Stomach (tissue), 9 donors: ENCODE data around the gene PLEKHJ1. TPM values are rescaled to one million over a fixed set of nuclear protein-coding genes. Genes with fewer than 3 reads are reported as not detected.

Experiments used
- DNase-seq, 2 donors: peaks; one replicate each; pipeline versions ENCODE4 v3.0.0 to v3.0.0-alpha.2; 2013 to 2019
- H3K27ac ChIP-seq, 5 donors: fragments of 200-600 bp in 4 of 5; sonication (generic) in 4 of 5; one replicate each; pipeline ENCODE4 v1.5.1; 2013 to 2019; ENCODE audit warnings: mild to moderate bottlenecking in 1 of 5, moderate library complexity in 1 of 5
- H3K27me3 ChIP-seq, 3 donors: fragments of 200-600 bp; sonication (generic); one replicate each; pipeline ENCODE4 v1.5.1; 2017 to 2019; ENCODE audit warnings: mixed run types in 1 of 3
- H3K36me3 ChIP-seq, 4 donors: fragments of 200-600 bp; sonication (generic); 1 replicate in 3 of 4; 2 replicates in 1 of 4; pipeline ENCODE4 v1.5.1; 2016 to 2019
- H3K4me1 ChIP-seq, 4 donors: fragments of 200-600 bp; sonication (generic); one replicate each; pipeline ENCODE4 v1.5.1; 2016 to 2019
- H3K4me3 ChIP-seq, 4 donors: fragments of 200-600 bp; sonication (generic) in 3 of 4; one replicate each; pipeline ENCODE4 v1.5.1; 2016 to 2019; ENCODE audit warnings: mild to moderate bottlenecking in 1 of 4
- H3K9me3 ChIP-seq, 4 donors: fragments of 200-600 bp; sonication (generic); one replicate each; pipeline ENCODE4 v1.5.1; 2016 to 2019
- CTCF ChIP-seq, 7 experiments: fragments of 450-650 bp in 4 of 7; fragments of 200-600 bp in 3 of 7; sonication (generic) in 3 of 7; IDR thresholded peaks; one replicate each; pipeline ENCODE4 v1.5.1; 2016 to 2019; ENCODE audit warnings: antibody characterized with exemption in 7 of 7, control low read depth in 2 of 7, mild to moderate bottlenecking in 1 of 7
- EP300 ChIP-seq: sonication (generic); formaldehyde crosslinking; IDR thresholded peaks from one replicate; pipeline ENCODE4 v1.6.1; 2017; ENCODE audit warnings: antibody characterized with exemption
- POLR2A ChIP-seq, 4 donors: fragments of 450-650 bp; IDR thresholded peaks; one replicate each; pipeline ENCODE4 v1.6.1; 2016; ENCODE audit warnings: antibody characterized with exemption in 4 of 4, control low read depth in 2 of 4, mild to moderate bottlenecking in 1 of 4, moderate library complexity in 1 of 4
- POLR2AphosphoS5 ChIP-seq, 3 donors: sonication (generic); formaldehyde crosslinking; IDR thresholded peaks; one replicate each; pipeline ENCODE4 v1.6.1; 2016; ENCODE audit warnings: antibody characterized with exemption in 3 of 3
- WGBS, 5 donors: extraction: QIAGEN DNeasy Blood & Tissue Kit in 3 of 5; methylation state at CpG; one replicate each; pipeline versions ENCODE4 v1.1.5 to v1.1.7; 2013 to 2018; 5-methylcytosine and 5-hydroxymethylcytosine counted together
- intact Hi-C: fragments of 100-400 bp; cut with DNase I; formaldehyde crosslinking; loops from one replicate; pipeline ENCODE4 v1.15.1; 2023; ENCODE audit warnings: low total_unique reads
- polyA plus RNA-seq, 3 donors: library from polyadenylated mRNA; stranded (reverse); fragments of 200-250 nt; gene quantifications; one replicate each; pipeline ENCODE4 v1.2.3, GENCODE V29; 2013
- total RNA-seq, 5 donors: library from RNA; depleted of rRNA; stranded (reverse); fragments of >200 nt; gene quantifications; one replicate each; pipeline versions ENCODE4 v1.1.0 to v1.2.3, GENCODE V29; 2014 to 2016
- donor health status: healthy with polysubstance abuse.
- donor health status: Bipolar disorder and iron deficiency.
- donor health status: healthy.

Gene PLEKHJ1
- total and polyA plus RNA-seq, 8 donors: 22.2 to 459 (median 111) TPM

- no peaks in the 10 kb centered on the region for H3K9me3 ChIP-seq
- intact Hi-C loops: loop anchor here (5.0 to 10.0 kb wide), 4 partner anchors 42 to 95 kb away; partner anchors contain the start of genes LSM7 and SPPL2B
- H3K4me3 ChIP-seq: no peak overlapping the region
- WGBS, 5 donors: 91 to 94% (median 92%) methylated on average over 42 to 43 of the region's 43 CpGs
- peaks cover 55 to 94% (median 91%) of the 10 kb centered on the region in 4 donors for H3K36me3 ChIP-seq
- TF ChIP-seq POLR2AphosphoS5 (IDR thresholded peaks at IDR 0.05): no peak
- TF ChIP-seq CTCF (IDR thresholded peaks at IDR 0.05): no peak
- TF ChIP-seq POLR2A (IDR thresholded peaks at IDR 0.05): no peak
- TF ChIP-seq EP300: no peak
- no peak for DNase-seq
- H3K27ac ChIP-seq: no peak overlapping the region
- no peaks in the 10 kb centered on the region for H3K27me3 ChIP-seq
- H3K4me1 ChIP-seq: peaks cover 13 to 56% (median 33%) of the 10 kb centered on the region in 4 donors
Observed at GRCh38 chr19:2230033-2230531, 6.0 kb downstream of the PLEKHJ1 start.

DNA sequence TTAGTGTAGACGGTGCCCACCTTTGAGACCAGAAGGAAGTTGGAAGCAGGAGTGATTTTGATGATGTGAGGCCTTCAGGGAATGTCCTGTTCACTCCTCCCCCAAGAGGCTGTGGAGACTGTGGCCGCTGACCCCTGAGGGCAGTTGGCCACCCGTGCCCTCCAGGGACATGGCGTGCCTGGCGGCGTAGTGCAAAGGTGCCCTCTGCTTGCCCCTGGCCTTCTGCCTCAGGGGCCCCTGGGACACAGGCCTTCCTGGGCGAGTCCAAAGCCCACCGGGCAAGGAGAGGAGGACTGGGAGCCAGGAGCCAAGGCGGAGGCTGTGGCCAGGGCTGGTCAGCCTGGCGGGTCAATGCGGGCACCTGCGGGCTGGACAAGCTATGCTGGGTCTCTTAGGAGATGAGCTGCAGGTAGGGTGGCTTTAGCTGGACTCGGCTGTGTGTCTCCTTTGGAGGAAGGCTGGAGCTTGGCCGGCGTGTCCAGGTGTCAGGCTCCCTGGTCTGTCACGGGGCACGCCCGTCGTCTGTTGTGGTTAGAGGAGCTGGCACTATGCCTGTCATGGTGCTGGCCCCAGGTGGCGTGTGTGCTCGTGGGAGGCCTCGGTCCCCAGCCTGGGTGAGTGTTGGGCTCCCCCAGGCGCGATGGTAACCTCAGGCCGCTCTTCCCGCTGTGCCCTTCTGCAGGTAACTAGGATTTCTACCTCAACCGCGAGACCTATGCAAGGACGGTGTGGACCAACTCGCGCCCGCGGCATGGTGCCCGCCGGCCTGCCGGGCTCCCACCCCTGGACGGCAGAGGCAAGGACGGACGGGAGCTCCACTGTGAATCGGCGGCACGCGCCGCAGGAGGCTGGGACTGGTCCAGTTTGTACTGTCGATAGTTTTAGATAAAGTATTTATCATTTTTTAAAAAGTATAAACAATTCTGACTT lies 6.8 kb downstream of the PLEKHJ1 start:
- Histone ChIP-seq H3K27ac (peak overlapping the region in 1 of 5 donors; percentile 10), H3K9me3 (no peaks in the 10 kb centered on the region), H3K4me3 (no peak overlapping the region), H3K4me1 (peaks cover 6 to 48% (median 26%) of the 10 kb centered on the region in 4 donors), H3K27me3 (no peaks in the 10 kb centered on the region), H3K36me3 (peaks cover 62 to 100% (median 98%) of the 10 kb centered on the region in 4 donors)
- DNase-seq: peak in 1 of 2 donors; percentile 51
- TF ChIP-seq POLR2AphosphoS5 (IDR thresholded peaks at IDR 0.05) (no peak), CTCF (IDR thresholded peaks at IDR 0.05) (no peak), POLR2A (IDR thresholded peaks at IDR 0.05) (no peak), EP300 (no peak)
- WGBS, 5 donors: 80 to 84% (median 81%) methylated on average over 37 to 45 of the region's 45 CpGs
- intact Hi-C loops: loop anchor here (5.0 to 10.0 kb wide), 4 partner anchors 43 to 95 kb away; partner anchors contain the start of genes LSM7 and SPPL2B

GRCh38 chr19:2228157-2229030 lies 7.7 kb downstream of the PLEKHJ1 start:
- Histone ChIP-seq H3K27me3 (no peaks in the 10 kb centered on the region), H3K4me3 (no peak overlapping the region), H3K9me3 (no peaks in the 10 kb centered on the region), H3K27ac (no peak overlapping the region), H3K36me3 (peaks cover 67 to 100% (median 99%) of the 10 kb centered on the region in 4 donors), H3K4me1 (peaks cover 0 to 39% (median 16%) of the 10 kb centered on the region in 4 donors)
- intact Hi-C loops: no loop called here
- 84 to 91% (median 90%) methylated on average over 30 to 48 of the region's 48 CpGs for WGBS, 5 donors
- DNase-seq: no peak
- TF ChIP-seq CTCF (IDR thresholded peaks at IDR 0.05): no peak
